Vagina (tissue), 2 donors: Measurements from ENCODE around the gene TBX21. TPM values are rescaled to one million over a fixed set of nuclear protein-coding genes. Genes with fewer than 3 reads are reported as not detected.

Source experiments
- DNase-seq, 2 donors: peaks; one replicate each; pipeline ENCODE4 v3.0.0-alpha.2; 2017; ENCODE audit errors: extremely low spot score in 2 of 2
- H3K27ac ChIP-seq: fragments of 200-600 bp; sonication (generic); one replicate; pipeline ENCODE4 v1.5.1; 2019
- H3K27me3 ChIP-seq: fragments of 200-600 bp; sonication (generic); one replicate; pipeline ENCODE4 v1.5.1; 2019
- H3K36me3 ChIP-seq, 2 donors: fragments of 200-600 bp; sonication (generic); one replicate each; pipeline ENCODE4 v1.5.1; 2017 to 2019
- H3K4me1 ChIP-seq: fragments of 200-600 bp; sonication (generic); one replicate; pipeline ENCODE4 v1.5.1; 2019
- H3K4me3 ChIP-seq, 2 donors: fragments of 200-600 bp; sonication (generic); 1 replicate in 1 of 2; 2 replicates in 1 of 2; pipeline ENCODE4 v1.5.1; 2016 to 2019
- H3K9me3 ChIP-seq: fragments of 200-600 bp; sonication (generic); one replicate; pipeline ENCODE4 v1.5.1; 2019
- POLR2A ChIP-seq, 2 donors: fragments of 450-650 bp; IDR thresholded peaks; one replicate each; pipeline ENCODE4 v1.6.1; 2017; ENCODE audit warnings: antibody characterized with exemption in 2 of 2, mild to moderate bottlenecking in 2 of 2, moderate library complexity in 2 of 2
- POLR2AphosphoS5 ChIP-seq, 2 donors: sonication (generic); formaldehyde crosslinking; IDR thresholded peaks; one replicate each; pipeline ENCODE4 v1.9.0; 2017; ENCODE audit warnings: antibody characterized with exemption in 2 of 2, mild to moderate bottlenecking in 2 of 2, low read depth in 1 of 2; ENCODE audit not compliant: insufficient read depth in 1 of 2
- intact Hi-C: fragments of 100-400 bp; cut with DNase I; formaldehyde crosslinking; loops from one replicate; pipeline ENCODE4 v1.15.1; 2023
- total RNA-seq: library from RNA; depleted of rRNA; stranded (reverse); fragments of >200 nt; gene quantifications from one replicate; pipeline ENCODE4 v1.2.3, GENCODE V29; 2016
- TF ChIP-seq, protein P1 (sequence below), 3 experiments: fragments of 450-650 bp in 2 of 3; fragments of 200-600 bp in 1 of 3; sonication (generic) in 1 of 3; IDR thresholded peaks; one replicate each; pipeline ENCODE4 v1.5.1; 2017 to 2019; ENCODE audit warnings: antibody characterized with exemption in 3 of 3, mild to moderate bottlenecking in 2 of 3, moderate library complexity in 2 of 3

Gene TBX21
- total RNA-seq, 1 donor from 2014 or later = 2.9 TPM

DNA sequence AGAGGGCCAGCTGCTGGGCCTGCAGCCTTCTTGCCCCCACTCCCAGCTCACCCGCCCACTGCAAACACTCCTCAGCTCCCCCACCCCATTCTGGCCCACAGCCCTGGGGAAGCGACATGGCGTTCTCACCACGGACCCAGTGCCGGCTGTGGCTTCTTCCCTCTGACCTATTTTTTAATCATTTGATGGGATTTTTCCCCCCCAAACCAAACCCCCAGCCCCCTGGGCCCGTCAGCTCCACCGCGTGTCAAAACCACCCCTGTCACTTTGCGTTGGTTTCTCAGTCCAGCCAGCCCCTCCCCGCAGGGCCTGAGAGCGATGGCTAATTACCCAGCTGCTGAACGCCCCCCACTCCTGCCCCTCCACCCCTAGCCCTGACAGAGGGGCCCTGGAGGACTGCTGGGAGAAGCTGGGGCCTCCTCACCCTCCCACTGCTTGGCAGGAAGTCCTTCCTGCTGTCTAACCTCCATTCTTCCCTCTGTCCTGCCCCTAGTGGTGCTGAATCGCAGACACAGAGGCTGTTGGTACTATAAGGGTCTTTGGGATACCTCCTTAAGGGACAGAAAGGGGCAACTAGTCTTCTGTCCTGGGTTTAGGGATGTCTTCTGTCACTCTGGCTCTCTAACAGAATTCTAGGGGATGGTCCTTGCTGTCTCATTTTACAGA lies 7.5 kb upstream of the TBX21 start:
- Histone ChIP-seq H3K9me3 (no peaks in the 10 kb centered on the region), H3K36me3 (no peaks in the 10 kb centered on the region), H3K27me3 (no peaks in the 10 kb centered on the region), H3K27ac (no peak overlapping the region), H3K4me3 (no peak overlapping the region), H3K4me1 (peaks cover 15% of the 10 kb centered on the region)
- intact Hi-C loops = no loop called here
- DNase-seq = no peak
- TF ChIP-seq, protein P1, sequence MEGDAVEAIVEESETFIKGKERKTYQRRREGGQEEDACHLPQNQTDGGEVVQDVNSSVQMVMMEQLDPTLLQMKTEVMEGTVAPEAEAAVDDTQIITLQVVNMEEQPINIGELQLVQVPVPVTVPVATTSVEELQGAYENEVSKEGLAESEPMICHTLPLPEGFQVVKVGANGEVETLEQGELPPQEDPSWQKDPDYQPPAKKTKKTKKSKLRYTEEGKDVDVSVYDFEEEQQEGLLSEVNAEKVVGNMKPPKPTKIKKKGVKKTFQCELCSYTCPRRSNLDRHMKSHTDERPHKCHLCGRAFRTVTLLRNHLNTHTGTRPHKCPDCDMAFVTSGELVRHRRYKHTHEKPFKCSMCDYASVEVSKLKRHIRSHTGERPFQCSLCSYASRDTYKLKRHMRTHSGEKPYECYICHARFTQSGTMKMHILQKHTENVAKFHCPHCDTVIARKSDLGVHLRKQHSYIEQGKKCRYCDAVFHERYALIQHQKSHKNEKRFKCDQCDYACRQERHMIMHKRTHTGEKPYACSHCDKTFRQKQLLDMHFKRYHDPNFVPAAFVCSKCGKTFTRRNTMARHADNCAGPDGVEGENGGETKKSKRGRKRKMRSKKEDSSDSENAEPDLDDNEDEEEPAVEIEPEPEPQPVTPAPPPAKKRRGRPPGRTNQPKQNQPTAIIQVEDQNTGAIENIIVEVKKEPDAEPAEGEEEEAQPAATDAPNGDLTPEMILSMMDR (IDR thresholded peaks at IDR 0.05) = no peak
- TF ChIP-seq POLR2AphosphoS5 (IDR thresholded peaks at IDR 0.05; ENCODE audit: insufficient read depth in 1 of 2, low read depth in 1 of 2) (no peak), POLR2A (IDR thresholded peaks at IDR 0.05) (no peak)

DNA sequence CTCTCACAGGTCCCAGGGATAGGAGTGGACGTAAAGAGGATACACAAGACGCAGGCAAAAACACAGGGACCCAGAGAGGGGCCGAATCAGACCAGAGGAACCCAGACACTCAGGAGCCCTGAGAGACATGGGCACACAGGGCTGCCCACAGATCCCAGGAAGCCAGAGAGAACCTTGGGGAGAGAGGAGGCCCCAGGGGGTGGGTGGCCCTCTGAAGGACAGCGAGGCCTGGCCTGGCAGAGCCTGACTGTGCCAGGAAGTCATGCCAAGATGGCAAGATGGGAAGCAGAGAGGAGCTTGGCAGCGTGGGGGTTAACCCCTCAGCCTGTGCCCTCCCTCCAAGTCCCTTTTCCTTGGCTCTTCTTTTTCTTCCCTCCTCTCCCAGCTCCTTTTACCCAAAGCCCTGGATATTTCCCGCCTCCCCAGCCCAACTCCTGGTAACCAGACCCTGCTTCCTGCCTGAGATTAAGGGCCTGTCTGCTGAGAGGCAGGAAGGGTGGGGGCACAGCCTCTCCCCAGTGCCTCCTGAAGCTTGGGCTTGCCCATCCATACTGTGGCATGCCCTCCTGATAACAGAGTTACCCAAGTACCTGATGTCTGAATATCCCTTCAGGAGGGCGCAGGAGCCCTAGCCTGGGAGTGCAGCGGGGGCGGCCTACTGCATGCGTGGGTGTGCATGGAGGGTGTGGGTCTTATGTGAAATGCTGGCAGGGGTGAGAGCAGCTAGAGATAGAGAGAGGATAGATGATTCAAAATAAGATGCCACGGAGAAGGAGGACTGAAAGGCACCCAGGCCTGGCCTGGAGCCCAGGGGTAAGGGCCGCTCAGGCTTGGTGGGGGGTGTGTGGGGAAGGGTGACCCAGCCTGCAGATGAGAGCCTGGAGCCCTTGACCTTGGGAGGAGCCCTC lies 6.0 kb upstream of the TBX21 start:
- no peak for DNase-seq
- TF ChIP-seq, protein P1 (IDR thresholded peaks at IDR 0.05) = no peak
- TF ChIP-seq POLR2AphosphoS5 (IDR thresholded peaks at IDR 0.05; ENCODE audit: insufficient read depth in 1 of 2, low read depth in 1 of 2) (no peak), POLR2A (IDR thresholded peaks at IDR 0.05) (no peak)
- Histone ChIP-seq H3K36me3 (no peaks in the 10 kb centered on the region), H3K9me3 (no peaks in the 10 kb centered on the region), H3K27me3 (no peaks in the 10 kb centered on the region), H3K4me1 (peaks cover under 1% of the 10 kb centered on the region), H3K27ac (no peak overlapping the region), H3K4me3 (no peak overlapping the region)
- intact Hi-C loops = no loop called here

DNA sequence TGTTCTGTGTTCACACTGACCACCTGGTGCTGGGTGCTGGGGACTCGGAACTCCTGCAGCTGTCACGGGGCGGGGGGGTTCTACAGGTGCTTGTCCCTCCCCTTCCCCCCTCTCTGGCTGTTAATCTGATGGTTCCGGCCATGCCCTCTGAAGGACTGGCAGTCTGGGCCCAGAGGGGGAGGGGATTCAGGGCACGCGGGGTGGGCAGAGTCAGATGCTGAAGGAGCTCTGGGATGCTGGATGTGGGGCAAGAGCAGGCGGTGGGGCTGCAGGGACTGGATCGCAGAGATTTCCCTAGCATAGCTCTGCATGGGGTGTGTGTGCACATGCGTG lies 5.4 kb upstream of the TBX21 start:
- TF ChIP-seq, protein P1 (IDR thresholded peaks at IDR 0.05) = no peak
- TF ChIP-seq POLR2A (IDR thresholded peaks at IDR 0.05) = no peak
- no peak for TF ChIP-seq POLR2AphosphoS5 (IDR thresholded peaks at IDR 0.05; ENCODE audit: insufficient read depth in 1 of 2, low read depth in 1 of 2)
- intact Hi-C loops = no loop called here
- Histone ChIP-seq H3K9me3 (no peaks in the 10 kb centered on the region), H3K27me3 (peaks cover 4% of the 10 kb centered on the region), H3K27ac (no peak overlapping the region), H3K36me3 (no peaks in the 10 kb centered on the region), H3K4me3 (no peak overlapping the region), H3K4me1 (peaks cover 4% of the 10 kb centered on the region)
- DNase-seq = no peak

DNA sequence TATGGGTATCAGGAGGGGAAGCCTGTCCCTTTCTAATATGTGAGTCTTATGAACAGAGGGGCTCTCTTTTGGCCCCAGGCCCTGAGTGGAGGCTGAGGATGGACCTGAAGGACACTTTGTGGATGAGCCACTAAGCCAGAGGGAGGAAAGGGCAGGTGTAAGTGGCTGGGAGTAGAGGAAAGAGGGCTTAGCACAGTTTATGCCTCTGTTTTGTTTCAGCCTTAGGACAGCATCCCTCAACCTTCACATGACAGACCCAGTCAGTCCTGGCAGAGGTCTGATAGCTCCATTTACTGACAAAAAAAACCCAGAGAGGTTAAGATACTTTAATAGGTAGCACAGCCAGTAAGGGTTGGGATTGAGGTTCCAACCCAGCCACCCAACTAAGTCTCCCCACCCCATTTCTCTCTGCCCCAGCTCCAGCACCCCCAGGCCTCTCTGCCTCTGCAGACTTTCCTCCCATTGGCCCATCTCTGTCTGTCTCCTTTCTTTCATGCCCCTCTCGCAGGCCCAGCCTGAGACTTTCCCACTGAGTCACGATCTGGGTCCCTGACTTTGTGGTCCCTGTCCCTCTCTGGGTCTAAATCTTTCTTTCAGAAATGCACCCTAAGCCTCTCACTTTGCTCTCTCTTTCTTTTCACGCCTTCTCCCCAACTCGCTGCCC lies 4.7 kb upstream of the TBX21 start:
- intact Hi-C loops = no loop called here
- no peak overlapping the region for H3K4me3 ChIP-seq
- H3K9me3 ChIP-seq = no peaks in the 10 kb centered on the region
- no peak for DNase-seq
- H3K27me3 ChIP-seq = peaks cover 10% of the 10 kb centered on the region
- TF ChIP-seq POLR2AphosphoS5 (IDR thresholded peaks at IDR 0.05; ENCODE audit: insufficient read depth in 1 of 2, low read depth in 1 of 2) = no peak
- no peak for TF ChIP-seq POLR2A (IDR thresholded peaks at IDR 0.05)
- TF ChIP-seq, protein P1 (IDR thresholded peaks at IDR 0.05) = no peak
- H3K36me3 ChIP-seq = no peaks in the 10 kb centered on the region
- H3K4me1 ChIP-seq = peaks cover 11% of the 10 kb centered on the region
- H3K27ac ChIP-seq = no peak overlapping the region
